ENCODE results near the gene VWA3A. TPM values are rescaled to one million over a fixed set of nuclear protein-coding genes. Genes with fewer than 3 reads are reported as not detected.

The VWA3A gene
- total RNA-seq, 1 donor from 2014 or later, result 0.25 TPM

GRCh38 chr16:22184615-22184968 is 92.3 kb downstream of the VWA3A start:
- H3K9me3 ChIP-seq (replicated peaks), result no peaks in the 10 kb centered on the region
- H3K4me1 ChIP-seq, result peaks cover 15% of the 10 kb centered on the region
- H3K36me3 ChIP-seq, result no peaks in the 10 kb centered on the region
- no peak for TF ChIP-seq CTCF (IDR thresholded peaks at IDR 0.05; ENCODE audit: borderline replicate concordance)
- H3K27me3 ChIP-seq (ENCODE audit: low read depth), result no peaks in the 10 kb centered on the region
- H3K4me3 ChIP-seq, result no peak overlapping the region
- no peak overlapping the region for H3K27ac ChIP-seq (replicated peaks)
- DNase-seq, result no peak
- intact Hi-C loops (cut with micrococcal nuclease), result no loop called here

GRCh38 chr16:22186517-22186916 is 94.2 kb downstream of the VWA3A start:
- TF ChIP-seq CTCF (IDR thresholded peaks at IDR 0.05; ENCODE audit: borderline replicate concordance), result no peak
- Histone ChIP-seq H3K36me3 (no peaks in the 10 kb centered on the region), H3K4me1 (peaks cover 24% of the 10 kb centered on the region), H3K27ac (replicated peaks) (no peak overlapping the region), H3K9me3 (replicated peaks) (no peaks in the 10 kb centered on the region), H3K4me3 (no peak overlapping the region), H3K27me3 (ENCODE audit: low read depth) (no peaks in the 10 kb centered on the region)
- intact Hi-C loops (cut with micrococcal nuclease), result loop anchor here (5.0 kb wide), 1 partner anchor 184 kb away; the partner anchor contains the start of gene PDZD9
- no peak for DNase-seq

- TF ChIP-seq CTCF (IDR thresholded peaks at IDR 0.05; ENCODE audit: borderline replicate concordance), result no peak
- peak overlapping the region; percentile 95 for H3K27ac ChIP-seq (replicated peaks)
- intact Hi-C loops (cut with micrococcal nuclease), result loop anchor here (5.0 kb wide), 1 partner anchor 186 kb away; the partner anchor contains the start of gene PDZD9
- H3K27me3 ChIP-seq (ENCODE audit: low read depth), result no peaks in the 10 kb centered on the region
- H3K9me3 ChIP-seq (replicated peaks), result no peaks in the 10 kb centered on the region
- H3K36me3 ChIP-seq, result no peaks in the 10 kb centered on the region
- H3K4me1 ChIP-seq, result peaks cover 41% of the 10 kb centered on the region
- H3K4me3 ChIP-seq, result no peak overlapping the region
- no peak for DNase-seq
These were observed 95.9 kb downstream of the VWA3A start for GRCh38 chr16:22188267-22188594.

GRCh38 chr16:22188595-22189442 is 96.5 kb downstream of the VWA3A start:
- Histone ChIP-seq H3K27ac (replicated peaks) (peak overlapping the region; percentile 95), H3K4me3 (peak overlapping the region; percentile 92), H3K9me3 (replicated peaks) (no peaks in the 10 kb centered on the region), H3K27me3 (ENCODE audit: low read depth) (no peaks in the 10 kb centered on the region), H3K36me3 (no peaks in the 10 kb centered on the region), H3K4me1 (peaks cover 43% of the 10 kb centered on the region)
- DNase-seq, result peak; percentile 43
- TF ChIP-seq CTCF (IDR thresholded peaks at IDR 0.05; ENCODE audit: borderline replicate concordance), result peak; percentile 87
- intact Hi-C loops (cut with micrococcal nuclease), result loop anchor here (5.0 kb wide), 1 partner anchor 187 kb away; the partner anchor contains the start of gene PDZD9

GRCh38 chr16:22189473-22190080 is 97.2 kb downstream of the VWA3A start:
- intact Hi-C loops (cut with micrococcal nuclease), result loop anchor here (5.0 kb wide), 1 partner anchor 187 kb away; the partner anchor contains the start of gene PDZD9
- H3K36me3 ChIP-seq, result no peaks in the 10 kb centered on the region
- peak; percentile 66 for DNase-seq
- no peaks in the 10 kb centered on the region for H3K9me3 ChIP-seq (replicated peaks)
- H3K27me3 ChIP-seq (ENCODE audit: low read depth), result no peaks in the 10 kb centered on the region
- peaks cover 43% of the 10 kb centered on the region for H3K4me1 ChIP-seq
- H3K4me3 ChIP-seq, result peak overlapping the region; percentile 92
- no peak for TF ChIP-seq CTCF (IDR thresholded peaks at IDR 0.05; ENCODE audit: borderline replicate concordance)
- H3K27ac ChIP-seq (replicated peaks), result peak overlapping the region; percentile 95
